Suprapubic skin (tissue), 3 donors: ENCODE results near the gene USP10.

Experiments used
- POLR2A ChIP-seq, 2 donors: fragments of 450-650 bp; IDR thresholded peaks; one replicate each; pipeline ENCODE4 v1.6.1; 2017; ENCODE audit warnings: antibody characterized with exemption in 2 of 2, mild to moderate bottlenecking in 2 of 2, moderate library complexity in 2 of 2
- TF ChIP-seq, protein P1 (sequence below), 2 donors: fragments of 200-600 bp in 1 of 2; fragments of 450-650 bp in 1 of 2; sonication (generic) in 1 of 2; IDR thresholded peaks; one replicate each; pipeline ENCODE4 v1.5.1; 2016 to 2019; ENCODE audit warnings: antibody characterized with exemption in 2 of 2, mild to moderate bottlenecking in 1 of 2, moderate library complexity in 1 of 2

DNA sequence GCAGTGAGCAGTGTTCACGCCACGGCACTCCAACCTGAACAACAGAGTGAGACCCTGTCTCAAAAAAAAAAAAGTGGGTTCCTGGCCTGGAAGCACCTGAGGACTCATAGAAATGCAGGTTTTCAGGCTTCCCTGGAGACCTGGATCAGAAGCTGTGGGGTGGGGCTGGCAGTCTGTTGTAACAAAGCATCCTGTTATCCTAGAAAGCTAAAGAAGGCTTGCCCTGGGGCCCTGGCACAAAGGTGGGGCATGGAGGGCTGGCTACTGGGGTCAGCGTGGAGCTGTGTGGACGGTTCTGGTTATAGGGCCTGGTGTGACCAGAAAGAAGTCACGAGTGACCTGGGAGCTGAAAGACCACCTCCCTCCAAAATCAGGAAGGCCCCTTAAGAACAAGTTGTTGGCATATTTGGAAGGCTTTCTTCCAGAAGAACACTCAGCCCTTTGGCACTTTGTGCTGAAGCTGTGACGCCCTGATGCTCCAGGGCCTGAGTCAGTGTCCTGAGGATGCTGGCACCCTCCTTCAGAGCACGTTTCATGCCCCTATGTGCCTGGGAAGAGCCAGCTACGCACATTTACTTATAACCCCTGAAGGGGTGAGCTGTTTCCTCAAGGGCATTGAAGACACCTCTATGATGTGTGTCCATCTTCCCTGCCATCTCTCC is 126.2 kb downstream of the USP10 start:
- TF ChIP-seq, protein P1, sequence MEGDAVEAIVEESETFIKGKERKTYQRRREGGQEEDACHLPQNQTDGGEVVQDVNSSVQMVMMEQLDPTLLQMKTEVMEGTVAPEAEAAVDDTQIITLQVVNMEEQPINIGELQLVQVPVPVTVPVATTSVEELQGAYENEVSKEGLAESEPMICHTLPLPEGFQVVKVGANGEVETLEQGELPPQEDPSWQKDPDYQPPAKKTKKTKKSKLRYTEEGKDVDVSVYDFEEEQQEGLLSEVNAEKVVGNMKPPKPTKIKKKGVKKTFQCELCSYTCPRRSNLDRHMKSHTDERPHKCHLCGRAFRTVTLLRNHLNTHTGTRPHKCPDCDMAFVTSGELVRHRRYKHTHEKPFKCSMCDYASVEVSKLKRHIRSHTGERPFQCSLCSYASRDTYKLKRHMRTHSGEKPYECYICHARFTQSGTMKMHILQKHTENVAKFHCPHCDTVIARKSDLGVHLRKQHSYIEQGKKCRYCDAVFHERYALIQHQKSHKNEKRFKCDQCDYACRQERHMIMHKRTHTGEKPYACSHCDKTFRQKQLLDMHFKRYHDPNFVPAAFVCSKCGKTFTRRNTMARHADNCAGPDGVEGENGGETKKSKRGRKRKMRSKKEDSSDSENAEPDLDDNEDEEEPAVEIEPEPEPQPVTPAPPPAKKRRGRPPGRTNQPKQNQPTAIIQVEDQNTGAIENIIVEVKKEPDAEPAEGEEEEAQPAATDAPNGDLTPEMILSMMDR (IDR thresholded peaks at IDR 0.05) = no peak
- TF ChIP-seq POLR2A (IDR thresholded peaks at IDR 0.05) = no peak
